Stimulated activated memory B cell treated with anti-CD40 and anti-IgM and Interleukin-4, amounts not matched to agents 10 μg/mL and 1 μg/mL and 100 μg/mL, for 72 hours (primary cell): ENCODE measurements around the gene PRXL2A.
A peak's percentile ranks its signal among the peaks of the same experiment; 100 is the strongest.
"Not testable (repeated sequence)": the region's sequence is repeated elsewhere in the genome, so short reads cannot be mapped to it uniquely, and the experiment has no call there.

Source experiments
- ATAC-seq: fragments of 150-1000 bp; cut with Tn5 transposase; 2 replicates; pipeline ENCODE4 v1.10.0; 2021
- H3K27ac Mint-ChIP-seq: one replicate; pipeline ENCODE4 v1.8.0; 2022; ENCODE audit warnings: mild to moderate bottlenecking, mixed read lengths
- H3K27me3 Mint-ChIP-seq: one replicate; pipeline ENCODE4 v1.8.0; 2022; ENCODE audit warnings: mixed read lengths
- H3K36me3 Mint-ChIP-seq: one replicate; pipeline ENCODE4 v1.8.0; 2022; ENCODE audit warnings: mixed read lengths
- H3K4me1 Mint-ChIP-seq: one replicate; pipeline ENCODE4 v1.8.0; 2022; ENCODE audit warnings: mixed read lengths
- H3K4me3 Mint-ChIP-seq: one replicate; pipeline ENCODE4 v1.8.0; 2022; ENCODE audit warnings: mild to moderate bottlenecking, moderate library complexity, mixed read lengths
- H3K9me3 Mint-ChIP-seq: one replicate; pipeline ENCODE4 v1.8.0; 2022; ENCODE audit warnings: mixed read lengths

PRXL2A gene

GRCh38 chr10:80408242-80409101 is at the start of gene PRXL2A:
Gene PRXL2A, plus strand, starts transcription at chr10:80408551. Its CDS starts 11,917 bp downstream, at chr10:80420468.
- peak; percentile 97 for ATAC-seq
- H3K9me3 Mint-ChIP-seq: no peaks in the 10 kb centered on the region
- no peaks in the 10 kb centered on the region for H3K27me3 Mint-ChIP-seq

GRCh38 chr10:80358925-80359324 is 49.4 kb upstream of the PRXL2A start:
- not testable (repeated sequence) for ATAC-seq, H3K4me3 Mint-ChIP-seq, H3K36me3 Mint-ChIP-seq, H3K27ac Mint-ChIP-seq, H3K9me3 Mint-ChIP-seq
- Mint-ChIP-seq H3K27me3 (peaks cover 42% of the 10 kb centered on the region), H3K4me1 (peaks cover 12% of the 10 kb centered on the region)

More at GRCh38 chr10:80408242-80409101, at the start of gene PRXL2A:
- Mint-ChIP-seq H3K27ac (peak within 1 kb of the TSS; percentile 89), H3K36me3 (peaks cover 4% of the 10 kb centered on the region), H3K4me3 (peak within 1 kb of the TSS; percentile 93), H3K4me1 (peaks cover 33% of the 10 kb centered on the region)

- Mint-ChIP-seq H3K27ac (no peak overlapping the region), H3K36me3 (no peaks in the 10 kb centered on the region), H3K4me1 (peaks cover 12% of the 10 kb centered on the region), H3K27me3 (peaks cover 41% of the 10 kb centered on the region), H3K4me3 (no peak overlapping the region), H3K9me3 (no peaks in the 10 kb centered on the region)
- ATAC-seq: no peak
Observed at GRCh38 chr10:80359644-80360043, 48.7 kb upstream of the PRXL2A start.

- Mint-ChIP-seq H3K36me3 (peaks cover 11% of the 10 kb centered on the region), H3K27ac (no peak overlapping the region), H3K4me1 (no peaks in the 10 kb centered on the region), H3K27me3 (peaks cover 42% of the 10 kb centered on the region), H3K9me3 (peaks cover 13% of the 10 kb centered on the region), H3K4me3 (no peak overlapping the region)
- no peak for ATAC-seq
Observed at GRCh38 chr10:80365510-80365909, 42.8 kb upstream of the PRXL2A start.

- no peak overlapping the region for H3K4me3 Mint-ChIP-seq
Observed at GRCh38 chr10:80371467-80371866, 36.9 kb upstream of the PRXL2A start.

GRCh38 chr10:80372675-80373074 is 35.7 kb upstream of the PRXL2A start:
- Mint-ChIP-seq H3K27me3 (peaks cover 24% of the 10 kb centered on the region), H3K4me1 (no peaks in the 10 kb centered on the region), H3K4me3 (no peak overlapping the region), H3K27ac (no peak overlapping the region), H3K36me3 (peaks cover 5% of the 10 kb centered on the region), H3K9me3 (peaks cover 3% of the 10 kb centered on the region)
- ATAC-seq: no peak

More at GRCh38 chr10:80371467-80371866, 36.9 kb upstream of the PRXL2A start:
- Mint-ChIP-seq H3K4me1 (no peaks in the 10 kb centered on the region), H3K27me3 (peaks cover 36% of the 10 kb centered on the region), H3K27ac (no peak overlapping the region), H3K36me3 (peaks cover 11% of the 10 kb centered on the region), H3K9me3 (peaks cover 11% of the 10 kb centered on the region)
- ATAC-seq: no peak

- no peak overlapping the region for H3K4me3 Mint-ChIP-seq
- H3K4me1 Mint-ChIP-seq: no peaks in the 10 kb centered on the region
- H3K9me3 Mint-ChIP-seq: no peaks in the 10 kb centered on the region
- ATAC-seq: no peak
- no peak overlapping the region for H3K27ac Mint-ChIP-seq
- H3K36me3 Mint-ChIP-seq: no peaks in the 10 kb centered on the region
- peaks cover 17% of the 10 kb centered on the region for H3K27me3 Mint-ChIP-seq
Observed at GRCh38 chr10:80373502-80373901, 34.8 kb upstream of the PRXL2A start.

GRCh38 chr10:80379701-80380100 is 28.6 kb upstream of the PRXL2A start:
- H3K36me3 Mint-ChIP-seq: no peaks in the 10 kb centered on the region
- peaks cover 9% of the 10 kb centered on the region for H3K27me3 Mint-ChIP-seq
- no peak overlapping the region for H3K4me3 Mint-ChIP-seq
- ATAC-seq: no peak
- no peak overlapping the region for H3K27ac Mint-ChIP-seq
- H3K4me1 Mint-ChIP-seq: peaks cover 7% of the 10 kb centered on the region
- no peaks in the 10 kb centered on the region for H3K9me3 Mint-ChIP-seq

- Mint-ChIP-seq H3K4me3 (no peak overlapping the region), H3K27ac (no peak overlapping the region), H3K4me1 (peaks cover 7% of the 10 kb centered on the region), H3K36me3 (no peaks in the 10 kb centered on the region), H3K9me3 (no peaks in the 10 kb centered on the region), H3K27me3 (peaks cover 9% of the 10 kb centered on the region)
- no peak for ATAC-seq
Observed at GRCh38 chr10:80380185-80380584, 28.2 kb upstream of the PRXL2A start.

GRCh38 chr10:80382989-80383388 is 25.4 kb upstream of the PRXL2A start:
- Mint-ChIP-seq H3K4me3 (peak overlapping the region; percentile 48), H3K4me1 (peaks cover 7% of the 10 kb centered on the region), H3K27ac (peak overlapping the region; percentile 55)

GRCh38 chr10:80390740-80391139 is 17.6 kb upstream of the PRXL2A start:
- H3K27ac Mint-ChIP-seq: no peak overlapping the region
- no peaks in the 10 kb centered on the region for H3K9me3 Mint-ChIP-seq
- no peak overlapping the region for H3K4me3 Mint-ChIP-seq
- no peak for ATAC-seq
- no peaks in the 10 kb centered on the region for H3K36me3 Mint-ChIP-seq
- peaks cover 9% of the 10 kb centered on the region for H3K27me3 Mint-ChIP-seq
- no peaks in the 10 kb centered on the region for H3K4me1 Mint-ChIP-seq

More at GRCh38 chr10:80382989-80383388, 25.4 kb upstream of the PRXL2A start:
- ATAC-seq: no peak
- no peaks in the 10 kb centered on the region for H3K36me3 Mint-ChIP-seq
- no peaks in the 10 kb centered on the region for H3K9me3 Mint-ChIP-seq
- H3K27me3 Mint-ChIP-seq: peaks cover 9% of the 10 kb centered on the region

GRCh38 chr10:80392250-80392649 is 16.1 kb upstream of the PRXL2A start:
- H3K27me3 Mint-ChIP-seq: peaks cover 9% of the 10 kb centered on the region
- H3K4me1 Mint-ChIP-seq: no peaks in the 10 kb centered on the region
- H3K36me3 Mint-ChIP-seq: no peaks in the 10 kb centered on the region
- no peak for ATAC-seq
- H3K9me3 Mint-ChIP-seq: no peaks in the 10 kb centered on the region
- H3K27ac Mint-ChIP-seq: no peak overlapping the region
- H3K4me3 Mint-ChIP-seq: no peak overlapping the region

- Mint-ChIP-seq H3K4me3 (no peak overlapping the region), H3K27me3 (peaks cover 9% of the 10 kb centered on the region), H3K36me3 (no peaks in the 10 kb centered on the region), H3K9me3 (no peaks in the 10 kb centered on the region), H3K4me1 (no peaks in the 10 kb centered on the region), H3K27ac (no peak overlapping the region)
- ATAC-seq: no peak
Observed at GRCh38 chr10:80394358-80394916, 13.9 kb upstream of the PRXL2A start.

GRCh38 chr10:80397014-80397413 is 11.3 kb upstream of the PRXL2A start:
- no peaks in the 10 kb centered on the region for H3K36me3 Mint-ChIP-seq
- H3K9me3 Mint-ChIP-seq: no peaks in the 10 kb centered on the region
- peaks cover 9% of the 10 kb centered on the region for H3K27me3 Mint-ChIP-seq
- no peaks in the 10 kb centered on the region for H3K4me1 Mint-ChIP-seq
- no peak overlapping the region for H3K4me3 Mint-ChIP-seq
- ATAC-seq: no peak
- no peak overlapping the region for H3K27ac Mint-ChIP-seq

GRCh38 chr10:80400136-80400804 is 8.1 kb upstream of the PRXL2A start:
- peak; percentile 27 for ATAC-seq
- no peaks in the 10 kb centered on the region for H3K36me3 Mint-ChIP-seq
- no peaks in the 10 kb centered on the region for H3K9me3 Mint-ChIP-seq
- no peak overlapping the region for H3K27ac Mint-ChIP-seq
- H3K27me3 Mint-ChIP-seq: peaks cover under 1% of the 10 kb centered on the region
- no peaks in the 10 kb centered on the region for H3K4me1 Mint-ChIP-seq
- no peak overlapping the region for H3K4me3 Mint-ChIP-seq
